ENCODE data around the gene HTT-AS.
"Not testable (repeated sequence)": the region's sequence is repeated elsewhere in the genome, so short reads cannot be mapped to it uniquely, and the experiment has no call there.

The HTT-AS gene

DNA sequence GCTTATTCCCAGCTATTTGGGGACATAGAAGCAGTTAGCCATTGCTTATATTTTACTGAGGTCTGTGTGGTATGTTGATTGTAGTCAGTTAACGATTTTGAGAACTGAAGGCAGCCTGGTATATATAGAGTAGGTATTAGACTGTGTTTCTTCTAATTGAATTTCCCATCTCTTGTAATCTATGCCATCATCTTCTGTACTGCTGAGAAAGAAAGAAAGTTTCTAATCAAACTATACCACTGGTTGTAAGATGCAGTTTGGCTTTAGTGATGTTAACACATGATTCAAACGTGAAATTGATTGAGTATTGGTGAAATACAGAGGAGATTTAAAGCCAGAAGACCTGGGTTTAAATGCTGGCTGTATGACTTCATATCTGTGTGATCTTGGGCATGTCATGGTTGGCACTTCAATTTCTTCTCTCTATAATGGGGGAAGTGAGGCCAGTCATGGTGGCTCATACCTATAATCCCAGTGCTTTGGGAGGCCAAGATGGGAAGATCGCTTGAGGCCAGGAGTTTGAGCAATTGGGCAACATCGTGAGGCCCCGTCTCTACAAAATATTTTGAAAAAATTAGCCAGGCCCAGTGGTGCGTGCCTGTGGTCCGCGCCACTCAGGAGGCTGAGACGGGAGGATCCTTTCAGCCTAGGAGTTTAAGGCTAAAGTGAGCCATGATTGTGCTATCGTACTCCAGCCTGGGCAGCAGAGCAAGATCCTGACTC is 11.8 kb upstream of the HTT-AS start:
- DNase-seq = no peak

DNA sequence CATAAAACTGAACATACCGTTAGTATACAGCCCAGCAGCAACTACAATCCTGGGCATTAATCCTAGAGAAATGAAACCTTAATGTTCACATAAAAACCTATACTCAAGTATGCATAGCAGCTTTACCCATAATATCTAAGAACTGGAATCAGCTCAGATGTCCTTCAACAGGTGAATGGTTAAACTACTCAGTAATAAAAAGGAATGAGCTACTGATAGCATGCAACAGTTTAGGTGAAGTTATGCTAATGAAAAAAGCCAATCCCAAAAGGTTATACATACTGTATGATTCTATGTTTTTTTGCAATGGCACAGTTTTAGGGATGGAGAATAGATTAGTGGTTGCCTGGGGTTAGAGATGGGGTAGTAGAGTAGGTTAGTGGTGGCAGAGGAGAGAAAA is 9.4 kb upstream of the HTT-AS start:
- no peak for DNase-seq

DNA sequence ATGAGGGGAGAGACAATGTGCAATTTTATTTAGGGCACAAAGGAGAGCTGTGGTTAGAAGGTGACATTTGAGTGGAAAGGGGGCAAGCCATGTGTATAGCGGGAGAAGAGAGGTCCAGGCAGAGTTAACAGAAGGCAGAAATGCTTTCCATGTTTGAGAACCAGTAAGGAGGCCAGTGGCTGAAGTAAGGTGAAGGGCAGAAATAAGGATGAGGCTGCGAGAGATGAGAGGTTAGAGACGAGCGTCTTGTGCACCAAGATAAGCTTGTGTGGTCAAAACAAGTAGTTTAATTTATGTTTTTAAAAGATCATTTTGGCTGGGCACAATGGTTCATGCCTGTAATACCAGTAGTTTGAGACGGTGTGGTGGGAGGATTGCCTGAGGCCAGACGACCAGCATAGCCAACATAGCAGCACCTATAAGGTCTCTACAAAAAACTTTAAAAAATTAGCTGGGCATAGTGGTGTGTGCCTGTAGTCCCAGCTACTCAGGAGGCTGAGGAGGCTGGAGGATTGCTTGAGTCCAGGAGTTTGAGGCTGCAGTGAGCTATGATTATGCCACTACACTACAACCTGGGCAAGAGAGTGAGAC is 8.7 kb upstream of the HTT-AS start:
- no peak for DNase-seq

- no peak for DNase-seq
Measured at GRCh38 chr4:3079694-3080123, 5.4 kb upstream of the HTT-AS start.

GRCh38 chr4:3077796-3078195 is 3.5 kb upstream of the HTT-AS start:
- no peak for DNase-seq

GRCh38 chr4:3075652-3075981 is 1.3 kb upstream of the HTT-AS start:
- DNase-seq = no peak

- no peak for DNase-seq
Measured at GRCh38 chr4:3074846-3075651, 711 bp upstream of the HTT-AS start.

DNA sequence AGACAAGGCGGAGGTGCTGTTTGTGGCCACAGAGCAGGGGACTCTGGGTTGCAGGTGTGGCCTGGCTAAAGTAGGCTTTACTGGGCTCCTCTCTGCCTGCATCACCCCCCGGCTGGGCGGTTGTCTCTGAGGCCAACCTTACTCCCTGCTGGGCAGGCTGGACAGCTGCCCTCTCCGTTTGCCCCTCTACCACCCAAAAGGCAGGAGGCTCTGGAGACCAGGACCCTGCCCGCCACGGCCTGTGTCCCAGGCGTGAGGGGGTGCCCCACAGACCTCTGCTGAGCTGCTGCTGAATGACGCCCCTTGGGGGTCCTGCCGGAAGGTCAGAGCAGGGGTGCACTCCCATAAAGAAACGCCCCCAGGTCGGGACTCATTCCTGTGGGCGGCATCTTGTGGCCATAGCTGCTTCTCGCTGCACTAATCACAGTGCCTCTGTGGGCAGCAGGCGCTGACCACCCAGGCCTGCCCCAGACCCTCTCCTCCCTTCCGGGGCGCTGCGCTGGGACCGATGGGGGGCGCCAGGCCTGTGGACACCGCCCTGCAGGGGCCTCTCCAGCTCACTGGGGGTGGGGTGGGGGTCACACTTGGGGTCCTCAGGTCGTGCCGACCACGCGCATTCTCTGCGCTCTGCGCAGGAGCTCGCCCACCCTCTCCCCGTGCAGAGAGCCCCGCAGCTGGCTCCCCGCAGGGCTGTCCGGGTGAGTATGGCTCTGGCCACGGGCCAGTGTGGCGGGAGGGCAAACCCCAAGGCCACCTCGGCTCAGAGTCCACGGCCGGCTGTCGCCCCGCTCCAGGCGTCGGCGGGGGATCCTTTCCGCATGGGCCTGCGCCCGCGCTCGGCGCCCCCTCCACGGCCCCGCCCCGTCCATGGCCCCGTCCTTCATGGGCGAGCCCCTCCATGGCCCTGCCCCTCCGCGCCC is 920 bp downstream of the HTT-AS start:
- no peak for DNase-seq

DNA sequence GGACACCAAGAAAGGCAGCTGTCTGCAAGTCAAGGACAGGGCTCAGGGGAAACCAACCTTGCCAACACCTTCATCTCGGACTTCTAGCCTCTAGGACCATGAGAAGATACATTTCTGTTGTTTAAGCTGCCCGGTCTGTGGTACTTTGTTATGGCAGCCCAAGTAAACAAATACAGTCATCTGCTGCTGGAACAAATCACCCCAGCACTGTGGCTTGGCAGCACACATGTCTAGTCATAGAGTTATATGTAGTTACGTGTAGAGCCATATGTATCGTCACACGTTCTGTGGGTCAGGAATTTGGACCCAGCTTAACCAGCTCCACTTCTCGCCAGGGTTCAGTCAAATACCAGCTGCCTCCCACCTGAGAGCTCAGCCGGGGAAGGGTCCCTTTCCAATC is 2.5 kb downstream of the HTT-AS start:
- no peak for DNase-seq

GRCh38 chr4:3070709-3071500 is 3.4 kb downstream of the HTT-AS start:
- DNase-seq = no peak

GRCh38 chr4:3069661-3070199 is 4.6 kb downstream of the HTT-AS start:
- no peak for DNase-seq

GRCh38 chr4:3067473-3068001 is 6.8 kb downstream of the HTT-AS start:
- no peak for DNase-seq

DNA sequence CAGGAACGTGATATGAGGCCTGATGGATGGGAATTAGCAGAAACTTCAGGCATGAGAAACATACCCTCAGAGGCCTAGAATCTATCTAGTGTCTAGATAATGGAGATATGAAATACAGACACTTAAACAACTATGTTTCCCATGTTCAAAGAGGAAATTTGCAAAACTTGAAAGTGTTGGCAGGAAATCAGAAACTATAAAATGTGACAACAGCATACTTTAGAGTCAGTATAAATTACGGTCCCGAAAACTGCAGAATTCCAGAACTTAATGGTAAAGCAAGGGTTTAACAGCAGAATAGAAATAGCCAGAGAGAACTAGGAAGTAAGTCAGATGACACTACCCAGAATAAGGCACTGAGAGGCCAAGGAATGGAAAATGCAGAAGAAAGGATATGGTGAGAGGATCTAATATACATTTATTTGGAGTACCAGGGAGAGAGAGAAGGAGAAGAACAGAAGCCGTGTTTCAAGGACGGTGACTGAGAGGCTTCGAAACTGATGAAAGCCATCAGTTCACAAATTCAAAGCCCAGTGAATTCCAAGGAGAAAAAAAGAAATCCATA is 7.4 kb downstream of the HTT-AS start:
- no peak for DNase-seq

DNA sequence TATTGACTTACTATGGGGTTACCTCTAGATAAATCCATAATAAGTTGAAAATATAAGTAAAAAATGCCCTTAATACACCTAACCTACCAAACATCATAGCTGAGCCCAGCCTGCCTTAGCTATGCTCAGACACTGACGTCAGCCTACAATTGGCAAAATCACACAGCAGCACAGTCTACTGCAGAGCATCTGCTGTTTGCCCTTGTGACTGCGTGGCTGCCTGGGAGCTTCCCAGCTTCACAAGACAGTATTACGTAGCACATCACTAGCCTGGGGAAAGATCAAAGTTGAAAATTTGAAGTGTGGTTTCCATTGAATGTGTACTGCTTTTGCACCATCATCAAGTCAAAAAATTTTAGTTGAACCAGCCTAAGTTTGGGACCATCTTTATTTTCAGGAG is 8.8 kb downstream of the HTT-AS start:
- no peak for DNase-seq

DNA sequence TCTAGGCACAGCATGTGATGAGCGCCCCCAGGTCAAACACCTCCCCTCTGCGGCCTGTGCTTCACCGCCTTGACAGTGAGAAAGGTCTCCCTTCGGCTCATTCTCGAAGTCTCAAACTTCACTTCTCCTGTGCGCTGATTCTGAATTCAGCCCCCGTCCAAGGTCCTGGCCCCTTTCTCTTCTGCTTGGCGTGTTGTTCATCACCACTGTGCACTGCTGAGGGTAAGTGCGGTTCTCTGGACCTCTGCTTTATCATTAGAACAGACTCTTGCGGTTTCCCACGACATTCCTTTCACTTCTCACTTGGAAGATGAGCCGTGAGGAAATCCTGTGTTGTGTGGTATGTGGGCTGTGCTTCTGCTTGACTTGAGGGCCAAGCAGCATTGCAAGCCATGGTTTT is 11.9 kb downstream of the HTT-AS start:
- no peak for DNase-seq

- DNase-seq = no peak
Measured at GRCh38 chr4:3060946-3061345, 13.4 kb downstream of the HTT-AS start.

DNA sequence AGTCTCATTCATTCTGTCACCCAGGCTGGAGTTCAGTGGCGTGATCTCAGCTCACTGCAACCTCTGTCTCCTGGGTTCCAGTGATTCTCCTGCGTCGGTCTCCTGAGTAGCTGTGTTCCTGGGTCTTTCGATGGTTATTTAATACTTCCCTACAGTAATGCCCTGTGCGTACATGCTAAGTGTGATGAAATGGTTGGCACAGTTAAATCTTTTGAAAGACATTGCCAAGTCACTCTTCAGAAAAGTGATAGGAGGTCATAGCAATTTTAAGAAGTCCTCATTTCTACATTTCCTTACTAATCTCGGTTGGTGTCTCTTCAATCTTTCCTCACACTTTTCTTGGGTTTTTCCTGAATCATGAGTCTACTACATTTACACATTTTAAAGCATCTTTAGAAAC is 14.4 kb downstream of the HTT-AS start:
- DNase-seq = no peak

DNA sequence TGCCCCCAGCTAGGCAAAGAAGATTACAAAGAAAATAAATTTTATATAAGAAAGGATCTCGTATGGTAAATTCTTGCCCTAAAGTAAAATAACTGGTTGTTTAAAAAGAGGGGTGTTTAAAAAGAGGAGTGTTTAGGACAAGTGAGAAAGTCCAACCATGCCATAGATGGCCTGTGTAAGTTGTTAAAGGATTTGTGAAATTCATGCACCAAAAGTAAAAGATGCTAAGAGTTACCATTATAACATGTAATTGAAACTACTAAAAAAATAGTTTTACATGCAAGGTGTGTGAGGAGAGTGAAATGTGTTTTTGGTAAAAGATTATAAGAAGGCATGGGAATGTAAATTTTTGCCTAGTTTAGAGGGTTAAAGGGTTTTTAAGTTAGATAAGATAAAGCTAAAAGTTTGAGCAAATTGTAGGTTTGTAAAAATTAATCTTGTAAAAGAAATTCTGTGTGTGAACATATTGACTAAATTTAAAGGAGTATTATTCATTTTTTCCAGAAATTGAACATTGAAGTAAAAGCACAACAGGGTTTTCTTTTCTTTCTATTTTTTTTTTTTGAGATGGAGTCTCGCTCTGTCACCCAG is 20.1 kb downstream of the HTT-AS start:
- no peak for DNase-seq

- not testable (repeated sequence) for DNase-seq
Measured at GRCh38 chr4:3051141-3051897, 23.0 kb downstream of the HTT-AS start.

Measured in NK-92 treated with Interleukin-12 subunit alpha and Interleukin-12 subunit beta, amount 100 ng/mL, for 24 hours (cell line).